CD4-positive, alpha-beta T cell (primary cell): Measurements from ENCODE around the gene DLG1. TPM values are rescaled to one million over a fixed set of nuclear protein-coding genes. Genes with fewer than 3 reads are reported as not detected.

Experiments
- ATAC-seq: fragments of 200-7000 bp; cut with Tn5 transposase; one replicate; pipeline ENCODE4 v1.10.0; 2022; ENCODE audit warnings: mild to moderate bottlenecking; ENCODE audit not compliant: poor library complexity
- CTCF ChIA-PET: fragments of 350-600 bp; sonication (Branson Sonifier 250); formaldehyde crosslinking; loops from one replicate; lab custom pipeline; 2021; ENCODE audit warnings: antibody characterized with exemption, inconsistent platforms; lab: Charles Lee
- POLR2A ChIA-PET: fragments of 350-600 bp; sonication (Branson Sonifier 250); formaldehyde crosslinking; loops from one replicate; lab custom pipeline; 2021; ENCODE audit warnings: antibody characterized with exemption, inconsistent platforms; lab: Charles Lee
- DNase-seq, 14 experiments: peaks; one replicate each; pipeline ENCODE4 v3.0.0-alpha.2; 2013 to 2020; ENCODE audit warnings: mixed read lengths in 2 of 14
- H3K27ac ChIP-seq, 2 donors: one replicate each; pipeline versions ENCODE4 v1.5.1 to v1.7.0; 2013; ENCODE audit warnings: low read length in 2 of 2, low read depth in 1 of 2, mild to moderate bottlenecking in 1 of 2
- H3K27me3 ChIP-seq, 2 experiments: 1 replicate in 1 of 2; 2 replicates in 1 of 2; pipeline versions ENCODE4 v1.6.1 to v1.7.0; 2013; ENCODE audit warnings: low read length in 2 of 2, control low read depth in 1 of 2, mild to moderate bottlenecking in 1 of 2, moderate library complexity in 1 of 2; ENCODE audit not compliant: insufficient read depth in 2 of 2, control insufficient read depth in 1 of 2
- H3K36me3 ChIP-seq: one replicate; pipeline ENCODE4 v1.6.1; 2013; ENCODE audit warnings: low read length, control low read depth; ENCODE audit not compliant: insufficient read depth
- H3K4me1 ChIP-seq: one replicate; pipeline ENCODE4 v1.6.1; 2013; ENCODE audit warnings: low read length, control low read depth; ENCODE audit not compliant: insufficient read depth
- H3K4me3 ChIP-seq: one replicate; pipeline ENCODE4 v1.5.1; 2013; ENCODE audit warnings: mild to moderate bottlenecking, low read length, moderate library complexity
- H3K9me3 ChIP-seq, 2 experiments: 1 replicate in 1 of 2; 2 replicates in 1 of 2; pipeline versions ENCODE4 v1.6.1 to v1.7.0; 2013; ENCODE audit warnings: low read length in 2 of 2, mild to moderate bottlenecking in 2 of 2, control low read depth in 1 of 2, moderate library complexity in 1 of 2; ENCODE audit not compliant: control insufficient read depth in 1 of 2, insufficient read depth in 1 of 2
- H3K27ac Mint-ChIP-seq: one replicate; pipeline ENCODE4 v1.8.0; 2020; ENCODE audit warnings: mixed read lengths
- H3K27me3 Mint-ChIP-seq: one replicate; pipeline ENCODE4 v1.8.0; 2021; ENCODE audit warnings: mixed read lengths
- H3K36me3 Mint-ChIP-seq: one replicate; pipeline ENCODE4 v1.8.0; 2021; ENCODE audit warnings: low read depth, mixed read lengths
- H3K4me1 Mint-ChIP-seq: one replicate; pipeline ENCODE4 v1.8.0; 2021; ENCODE audit warnings: low read depth, mixed read lengths
- H3K4me3 Mint-ChIP-seq: one replicate; pipeline ENCODE4 v1.8.0; 2020; ENCODE audit warnings: mild to moderate bottlenecking, mixed read lengths
- H3K9me3 Mint-ChIP-seq: one replicate; pipeline ENCODE4 v1.8.0; 2020; ENCODE audit warnings: mixed read lengths
- CTCF ChIP-seq: fragments of 200-600 bp; IDR thresholded peaks from one replicate; pipeline ENCODE4 v1.8.0; 2022; ENCODE audit warnings: antibody characterized with exemption, mild to moderate bottlenecking
- intact Hi-C, 2 experiments: fragments of 100-400 bp; cut with DNase I in 1 of 2; cut with micrococcal nuclease in 1 of 2; formaldehyde crosslinking; loops; one replicate each; pipeline versions ENCODE4 v1.15.1 to v1.9.0; 2023 to 2025; cut with DNase I, micrococcal nuclease
- total RNA-seq, 174 experiments: library from RNA in 2 of 174; stranded (reverse) in 2 of 174; gene quantifications; one replicate each; pipeline ENCODE4 v1.2.3 and lab custom pipeline; 2021 to 2026

DLG1 gene
- total RNA-seq, 2 experiments from 2014 or later, result 86.8 to 91.8 TPM

GRCh38 chr3:197171481-197172067 lies 126.8 kb downstream of the DLG1 start:
- no peak overlapping the region for H3K4me3 Mint-ChIP-seq
- Histone ChIP-seq H3K36me3 (no peaks in the 10 kb centered on the region), H3K4me3 (no peak overlapping the region), H3K27ac (no peak overlapping the region), H3K27me3 (no peaks in the 10 kb centered on the region), H3K4me1 (no peaks in the 10 kb centered on the region), H3K9me3 (no peaks in the 10 kb centered on the region)
- no peak for DNase-seq
- ChIA-PET POLR2A (no interaction called here), CTCF (no interaction called here)
- no peaks in the 10 kb centered on the region for H3K27me3 Mint-ChIP-seq
- no peak overlapping the region for H3K27ac Mint-ChIP-seq
- no peak for TF ChIP-seq CTCF
- H3K9me3 Mint-ChIP-seq, result no peaks in the 10 kb centered on the region
- H3K36me3 Mint-ChIP-seq, result peaks cover 4% of the 10 kb centered on the region
- intact Hi-C loops, result no loop called here
- H3K4me1 Mint-ChIP-seq, result peaks cover 52% of the 10 kb centered on the region
- ATAC-seq, result no peak

- Histone ChIP-seq H3K9me3 (no peaks in the 10 kb centered on the region), H3K27ac (no peak overlapping the region), H3K36me3 (no peaks in the 10 kb centered on the region), H3K27me3 (no peaks in the 10 kb centered on the region), H3K4me3 (no peak overlapping the region), H3K4me1 (no peaks in the 10 kb centered on the region)
- POLR2A ChIA-PET, result no interaction called here
- Mint-ChIP-seq H3K4me3 (no peak overlapping the region), H3K4me1 (peaks cover 43% of the 10 kb centered on the region), H3K9me3 (no peaks in the 10 kb centered on the region), H3K36me3 (peaks cover 17% of the 10 kb centered on the region), H3K27ac (no peak overlapping the region), H3K27me3 (no peaks in the 10 kb centered on the region)
- intact Hi-C loops, result no loop called here
- no peak for TF ChIP-seq CTCF
- no peak for ATAC-seq
- no peak for DNase-seq
- CTCF ChIA-PET, result no interaction called here
Measured at GRCh38 chr3:197169028-197169427, 129.4 kb downstream of the DLG1 start.

- intact Hi-C loops, result no loop called here
- Mint-ChIP-seq H3K27ac (peak overlapping the region; percentile 38), H3K36me3 (peaks cover 17% of the 10 kb centered on the region), H3K9me3 (no peaks in the 10 kb centered on the region), H3K4me1 (peaks cover 43% of the 10 kb centered on the region), H3K27me3 (no peaks in the 10 kb centered on the region), H3K4me3 (no peak overlapping the region)
- CTCF ChIA-PET, result no interaction called here
- H3K4me1 ChIP-seq, result no peaks in the 10 kb centered on the region
- no peak overlapping the region for H3K4me3 ChIP-seq
- H3K9me3 ChIP-seq, result no peaks in the 10 kb centered on the region
- POLR2A ChIA-PET, result no interaction called here
- H3K27me3 ChIP-seq, result no peaks in the 10 kb centered on the region
- no peaks in the 10 kb centered on the region for H3K36me3 ChIP-seq
- no peak overlapping the region for H3K27ac ChIP-seq
- no peak for TF ChIP-seq CTCF
- ATAC-seq, result peak; percentile 68
- peak in 3 of 14 experiments; percentile 33 to 59 (median 48) for DNase-seq
Measured at GRCh38 chr3:197168606-197169005, 129.8 kb downstream of the DLG1 start.
